Measurements from ENCODE around the gene COMMD1. TPM values are rescaled to one million over a fixed set of nuclear protein-coding genes. Genes with fewer than 3 reads are reported as not detected.

The COMMD1 gene
- total and polyA plus RNA-seq, 2 experiments from 2014 or later = 54.9 to 83.7 TPM

- TF ChIP-seq ZNF462 (CRISPR knock-in tag; IDR thresholded peaks at IDR 0.05) = no peak
- TF ChIP-seq CTCF (conservative IDR thresholded peaks at IDR 0.05; ENCODE audit: low read depth in 2 of 2) = no peak
These were observed 196.4 kb downstream of the COMMD1 start (continued) for GRCh38 chr2:62101886-62102285.

GRCh38 chr2:62102402-62102920 lies 197.0 kb downstream of the COMMD1 start:
- H2AFZ ChIP-seq = no peak overlapping the region
- no peaks in the 10 kb centered on the region for H3K79me2 ChIP-seq (replicated peaks; ENCODE audit: insufficient read depth)
- Mint-ChIP-seq H3K4me1 (peaks cover 7% of the 10 kb centered on the region), H3K27me3 (ENCODE audit: insufficient read depth, low read depth, poor library complexity) (no peaks in the 10 kb centered on the region), H3K4me3 (no peak overlapping the region), H3K36me3 (ENCODE audit: low read depth) (no peaks in the 10 kb centered on the region), H3K9me3 (no peaks in the 10 kb centered on the region), H3K27ac (no peak overlapping the region)
- H3K27ac ChIP-seq (ENCODE audit: low read depth) = no peak overlapping the region
- H3K36me3 ChIP-seq (ENCODE audit: insufficient read depth) = no peaks in the 10 kb centered on the region
- peaks cover 5% of the 10 kb centered on the region; the same call in 1 of the 2 replicates for H3K9me2 ChIP-seq (ENCODE audit: insufficient read depth)
- DNase-seq (ENCODE audit: low spot score) (no peak), ATAC-seq (no peak)
- no peaks in the 10 kb centered on the region for H3K27me3 ChIP-seq (ENCODE audit: insufficient read depth)
- H3K4me1 ChIP-seq (ENCODE audit: insufficient read depth) = peaks cover 12% of the 10 kb centered on the region
- no peaks in the 10 kb centered on the region for H4K20me1 ChIP-seq (replicated peaks; ENCODE audit: insufficient read depth)
- no peaks in the 10 kb centered on the region for H3F3A ChIP-seq (replicated peaks; ENCODE audit: low read depth)
- H3K4me2 ChIP-seq = no peak overlapping the region
- no peak overlapping the region for H3K4me3 ChIP-seq
- TF ChIP-seq EZH2phosphoT487 (IDR thresholded peaks at IDR 0.05; ENCODE audit: unreplicated experiment) (no peak), CTCF (conservative IDR thresholded peaks at IDR 0.05; ENCODE audit: low read depth in 2 of 2) (no peak), STAT1 (IDR thresholded peaks at IDR 0.05; ENCODE audit: unreplicated experiment) (no peak), ETS1 (IDR thresholded peaks at IDR 0.05) (no peak), NANOG (IDR thresholded peaks at IDR 0.05; ENCODE audit: borderline replicate concordance) (no peak), JUNB (IDR thresholded peaks at IDR 0.05; ENCODE audit: unreplicated experiment) (no peak)

Data from GM23338 (cell line).